B cell (primary cell): ENCODE results near the gene ACBD4. TPM values are rescaled to one million over a fixed set of nuclear protein-coding genes. Genes with fewer than 3 reads are reported as not detected.

ENCODE experiments used
- ATAC-seq: fragments of 200-7000 bp; cut with Tn5 transposase; one replicate; pipeline ENCODE4 v1.10.0; 2021; ENCODE audit warnings: low read depth, mild to moderate bottlenecking, moderate number of reproducible peaks, moderate library complexity
- CTCF ChIA-PET: fragments of 350-600 bp; sonication (Branson Sonifier 250); formaldehyde crosslinking; loops from one replicate; lab custom pipeline; 2021; ENCODE audit warnings: antibody characterized with exemption, inconsistent platforms; lab: Charles Lee
- POLR2A ChIA-PET: fragments of 350-600 bp; sonication (Branson Sonifier 250); formaldehyde crosslinking; loops from one replicate; lab custom pipeline; 2021; ENCODE audit warnings: antibody characterized with exemption; lab: Charles Lee
- DNase-seq: peaks from one replicate; pipeline ENCODE4 v3.0.0; 2013
- H2AFZ ChIP-seq: 2 replicates; pipeline ENCODE4 v1.6.1; 2012; ENCODE audit warnings: mild to moderate bottlenecking, low read depth, low read length; ENCODE audit not compliant: insufficient read depth, poor library complexity, severe bottlenecking
- H3K27ac ChIP-seq, 2 donors: 1 replicate in 1 of 2; 2 replicates in 1 of 2; pipeline ENCODE4 v1.5.1; 2012 to 2013; ENCODE audit warnings: low read length in 2 of 2, mild to moderate bottlenecking in 2 of 2, moderate library complexity in 1 of 2
- H3K27me3 ChIP-seq, 4 experiments: fragments of 200-600 bp in 1 of 4; sonication (generic) in 1 of 4; replicated peaks in 1 of 4; 1 replicate in 2 of 4; 2 replicates in 2 of 4; pipeline versions ENCODE4 v1.6.1 to v1.7.0; 2013 to 2016; ENCODE audit warnings: low read length in 3 of 4, mild to moderate bottlenecking in 2 of 4, mixed read lengths in 1 of 4, moderate library complexity in 1 of 4; ENCODE audit not compliant: insufficient read depth in 4 of 4, control insufficient read depth in 3 of 4; ENCODE audit errors: control extremely low read depth in 1 of 4
- H3K36me3 ChIP-seq, 2 experiments: replicated peaks in 1 of 2; 1 replicate in 1 of 2; 2 replicates in 1 of 2; pipeline versions ENCODE4 v1.6.1 to v1.7.1; 2013; ENCODE audit warnings: low read length in 1 of 2; ENCODE audit not compliant: insufficient read depth in 2 of 2, control insufficient read depth in 1 of 2; ENCODE audit errors: control extremely low read depth in 1 of 2, extremely low read depth in 1 of 2
- H3K4me1 ChIP-seq, 2 donors: fragments of 200-600 bp in 1 of 2; sonication (generic) in 1 of 2; 1 replicate in 1 of 2; 2 replicates in 1 of 2; pipeline versions ENCODE4 v1.5.1 to v1.6.1; 2013 to 2017; ENCODE audit warnings: low read length in 2 of 2; ENCODE audit not compliant: control insufficient read depth in 2 of 2, insufficient read depth in 2 of 2
- H3K4me2 ChIP-seq: replicated peaks from 2 replicates; pipeline ENCODE3; 2012; ENCODE audit warnings: mild to moderate bottlenecking, low read depth, low read length; ENCODE audit not compliant: poor library complexity, severe bottlenecking
- H3K4me3 ChIP-seq, 5 experiments: fragments of 200-600 bp in 1 of 5; sonication (generic) in 1 of 5; 1 replicate in 3 of 5; 2 replicates in 2 of 5; pipeline versions ENCODE4 v1.5.1 to v1.7.0; 2011 to 2016; ENCODE audit warnings: low read length in 4 of 5, mild to moderate bottlenecking in 4 of 5, low read depth in 2 of 5, control low read depth in 1 of 5, moderate library complexity in 1 of 5; ENCODE audit not compliant: insufficient read depth in 1 of 5; ENCODE audit errors: control extremely low read depth in 1 of 5, extremely low read depth in 1 of 5
- H3K79me2 ChIP-seq: fragments of 200-600 bp; sonication (generic); one replicate; pipeline ENCODE4 v1.6.0; 2016; ENCODE audit warnings: low read length; ENCODE audit not compliant: control insufficient read depth, insufficient read depth
- H3K9ac ChIP-seq: fragments of 200-600 bp; sonication (generic); 2 replicates; pipeline ENCODE4 v1.6.1; 2017; ENCODE audit warnings: mild to moderate bottlenecking, low read length, moderate library complexity
- H3K9me3 ChIP-seq, 3 donors: one replicate each; pipeline versions ENCODE4 v1.6.1 to v1.7.1; 2013; ENCODE audit warnings: low read length in 2 of 3; ENCODE audit not compliant: control insufficient read depth in 2 of 3, insufficient read depth in 1 of 3; ENCODE audit errors: control extremely low read depth in 1 of 3
- H4K20me1 ChIP-seq: 2 replicates; pipeline ENCODE4 v1.6.0; 2012; ENCODE audit warnings: mild to moderate bottlenecking, low read length; ENCODE audit not compliant: insufficient read depth, control insufficient read depth, poor library complexity, severe bottlenecking
- H3K27ac Mint-ChIP-seq: one replicate; pipeline ENCODE4 v1.8.0; 2021; ENCODE audit warnings: mixed read lengths
- H3K27me3 Mint-ChIP-seq: one replicate; pipeline ENCODE4 v1.8.0; 2021; ENCODE audit warnings: mixed read lengths
- H3K4me1 Mint-ChIP-seq: one replicate; pipeline ENCODE4 v1.8.0; 2021; ENCODE audit warnings: mixed read lengths
- H3K4me3 Mint-ChIP-seq: one replicate; pipeline ENCODE4 v1.8.0; 2021; ENCODE audit warnings: mixed read lengths
- H3K9me3 Mint-ChIP-seq: one replicate; pipeline ENCODE4 v1.8.0; 2022; ENCODE audit warnings: mixed read lengths; ENCODE audit not compliant: insufficient read depth
- EZH2 ChIP-seq: IDR thresholded peaks from 2 replicates; pipeline ENCODE4 v1.6.1; 2012; ENCODE audit warnings: borderline replicate concordance, low read depth, mild to moderate bottlenecking, moderate library complexity, low read length; ENCODE audit not compliant: insufficient read depth, poor library complexity, severe bottlenecking
- WGBS: methylation state at CpG from one replicate; pipeline ENCODE4 v1.1.5; 2013; ENCODE audit warnings: missing lambda C conversion rate; ENCODE audit not compliant: insufficient coverage; 5-methylcytosine and 5-hydroxymethylcytosine counted together
- intact Hi-C: fragments of 100-400 bp; cut with micrococcal nuclease; formaldehyde crosslinking; loops from one replicate; pipeline ENCODE4 v1.10.0; 2022
- polyA plus RNA-seq: library from polyadenylated mRNA; depleted of rRNA; stranded (reverse); fragments of >200 nt; gene quantifications from 2 replicates; pipeline ENCODE4 v1.2.3, GENCODE V29; 2012
- total RNA-seq, 2 donors: library from RNA; stranded (reverse); fragments of 120-200 nt in 1 of 2; gene quantifications; 1 replicate in 1 of 2; 2 replicates in 1 of 2; pipeline versions ENCODE4 v1.2.3 to v1.2.4, GENCODE V29; 2013 to 2022
- TF ChIP-seq, protein P1 (sequence below): fragments of 200-600 bp; IDR thresholded peaks from one replicate; pipeline ENCODE4 v1.8.0; 2022; ENCODE audit warnings: antibody characterized with exemption, mild to moderate bottlenecking

The ACBD4 gene
- total and polyA plus RNA-seq, 2 donors (not counting 1 experiment from before 2014, with no cell fraction given): 36.8 to 39.4 TPM

DNA sequence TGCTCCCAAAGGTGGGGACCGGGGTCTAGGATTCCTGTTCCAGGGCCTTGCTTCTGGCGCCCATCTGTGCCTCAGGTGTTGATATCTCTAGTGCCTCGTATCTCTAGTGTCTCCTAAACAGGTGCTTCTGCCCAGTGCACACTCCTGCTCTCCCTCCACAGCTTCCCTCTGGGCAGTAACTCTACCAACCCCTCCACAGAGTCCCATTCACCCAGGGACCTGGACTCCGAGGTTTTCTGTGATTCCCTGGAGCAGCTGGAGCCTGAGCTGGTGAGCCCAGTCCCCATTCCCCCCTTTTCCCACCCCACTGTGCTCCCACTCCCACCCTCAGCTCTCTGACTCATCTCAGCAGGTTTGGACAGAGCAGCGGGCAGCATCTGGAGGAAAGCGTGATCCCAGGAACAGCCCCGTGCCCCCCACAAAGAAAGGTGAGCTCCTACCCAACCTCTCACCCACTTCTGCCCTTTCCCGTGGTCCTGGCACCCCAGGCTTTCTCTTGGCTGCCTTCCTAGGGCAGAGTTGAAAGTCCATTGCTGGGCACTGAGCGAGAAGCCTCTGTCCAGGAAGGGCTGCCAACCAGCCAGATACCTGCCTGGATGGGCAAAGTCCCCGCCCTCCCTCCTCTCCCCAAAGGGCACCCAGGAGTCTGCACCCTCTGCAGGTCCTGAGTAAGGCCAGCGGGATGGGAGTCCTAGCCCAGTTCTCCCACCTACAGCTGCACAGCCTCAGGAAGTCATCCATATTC is 2.2 kb downstream of the ACBD4 start:
- H3K27me3 ChIP-seq: no peaks in the 10 kb centered on the region
- ATAC-seq (no peak), DNase-seq (no peak)
- Mint-ChIP-seq H3K27ac (no peak overlapping the region), H3K9me3 (no peaks in the 10 kb centered on the region), H3K27me3 (no peaks in the 10 kb centered on the region), H3K4me3 (peak overlapping the region; percentile 19), H3K4me1 (peaks cover 23% of the 10 kb centered on the region)
- no peak for TF ChIP-seq EZH2
- TF ChIP-seq, protein P1, sequence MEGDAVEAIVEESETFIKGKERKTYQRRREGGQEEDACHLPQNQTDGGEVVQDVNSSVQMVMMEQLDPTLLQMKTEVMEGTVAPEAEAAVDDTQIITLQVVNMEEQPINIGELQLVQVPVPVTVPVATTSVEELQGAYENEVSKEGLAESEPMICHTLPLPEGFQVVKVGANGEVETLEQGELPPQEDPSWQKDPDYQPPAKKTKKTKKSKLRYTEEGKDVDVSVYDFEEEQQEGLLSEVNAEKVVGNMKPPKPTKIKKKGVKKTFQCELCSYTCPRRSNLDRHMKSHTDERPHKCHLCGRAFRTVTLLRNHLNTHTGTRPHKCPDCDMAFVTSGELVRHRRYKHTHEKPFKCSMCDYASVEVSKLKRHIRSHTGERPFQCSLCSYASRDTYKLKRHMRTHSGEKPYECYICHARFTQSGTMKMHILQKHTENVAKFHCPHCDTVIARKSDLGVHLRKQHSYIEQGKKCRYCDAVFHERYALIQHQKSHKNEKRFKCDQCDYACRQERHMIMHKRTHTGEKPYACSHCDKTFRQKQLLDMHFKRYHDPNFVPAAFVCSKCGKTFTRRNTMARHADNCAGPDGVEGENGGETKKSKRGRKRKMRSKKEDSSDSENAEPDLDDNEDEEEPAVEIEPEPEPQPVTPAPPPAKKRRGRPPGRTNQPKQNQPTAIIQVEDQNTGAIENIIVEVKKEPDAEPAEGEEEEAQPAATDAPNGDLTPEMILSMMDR: no peak
- intact Hi-C loops: no loop called here
- no peak overlapping the region for H3K27ac ChIP-seq
- ChIA-PET POLR2A (interaction anchor here (0.6 kb wide), 2 partner anchors 9 to 10 kb away, joined by 3 to 10 read pairs; partner anchors contain the start of gene HEXIM1), CTCF (interaction anchor here (1.0 to 10.2 kb wide), 3 partner anchors 13 to 61 kb away, joined by 3 to 242 read pairs (median 233); partner anchors contain the start of gene HEXIM1)
- peaks cover 0 to 12% of the 10 kb centered on the region in 2 experiments for H3K36me3 ChIP-seq
- no peak overlapping the region for H3K4me2 ChIP-seq
- no peak overlapping the region for H2AFZ ChIP-seq
- H4K20me1 ChIP-seq: no peaks in the 10 kb centered on the region
- H3K9me3 ChIP-seq: no peaks in the 10 kb centered on the region
- no peak overlapping the region for H3K9ac ChIP-seq
- H3K79me2 ChIP-seq: peaks cover 18% of the 10 kb centered on the region
- 96% methylated on average over 11 of the region's 11 CpGs for WGBS
- peaks cover 11 to 15% of the 10 kb centered on the region in 2 donors for H3K4me1 ChIP-seq
- H3K4me3 ChIP-seq: no peak overlapping the region

DNA sequence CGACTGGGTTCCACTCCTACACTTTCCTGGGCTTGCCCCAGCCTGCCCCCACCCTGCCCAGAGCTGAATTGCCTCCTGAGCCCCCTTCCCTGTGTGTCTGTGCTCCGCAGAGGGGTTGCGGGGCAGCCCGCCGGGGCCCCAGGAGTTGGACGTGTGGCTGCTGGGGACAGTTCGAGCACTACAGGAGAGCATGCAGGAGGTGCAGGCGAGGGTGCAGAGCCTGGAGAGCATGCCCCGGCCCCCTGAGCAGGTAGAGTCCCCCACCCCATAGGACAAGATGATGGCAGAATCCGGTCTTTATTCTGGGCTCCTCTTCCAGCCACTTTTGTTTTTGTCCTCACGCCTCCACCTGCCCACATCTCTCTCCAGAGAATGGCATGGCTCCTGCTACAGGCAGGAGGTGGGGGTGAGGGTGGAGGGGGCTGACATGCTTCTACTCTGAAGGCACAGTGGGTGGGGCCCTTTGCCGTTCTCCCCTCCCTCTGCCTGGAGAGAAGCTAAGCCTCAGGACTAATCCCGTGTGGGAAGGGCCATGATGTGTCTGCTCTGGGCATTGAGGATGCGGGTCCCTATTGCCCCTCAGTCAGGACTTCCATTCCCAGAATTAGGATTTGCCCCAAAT is 3.5 kb downstream of the ACBD4 start:
- peaks cover 18% of the 10 kb centered on the region for H3K79me2 ChIP-seq
- Mint-ChIP-seq H3K27ac (no peak overlapping the region), H3K9me3 (no peaks in the 10 kb centered on the region), H3K4me1 (peaks cover 26% of the 10 kb centered on the region), H3K27me3 (no peaks in the 10 kb centered on the region), H3K4me3 (no peak overlapping the region)
- DNase-seq (no peak), ATAC-seq (no peak)
- ChIA-PET CTCF (interaction anchor here (0.6 to 10.2 kb wide), 4 partner anchors 11 to 253 kb away, joined by 3 to 233 read pairs (median 14); partner anchors contain the start of gene HEXIM1), POLR2A (no interaction called here)
- peaks cover 0 to 12% of the 10 kb centered on the region in 2 experiments for H3K36me3 ChIP-seq
- no peak overlapping the region for H3K4me2 ChIP-seq
- H3K27ac ChIP-seq: no peak overlapping the region
- no peak overlapping the region for H2AFZ ChIP-seq
- H3K9me3 ChIP-seq: no peaks in the 10 kb centered on the region
- WGBS: 96% methylated on average over 9 of the region's 14 CpGs
- no peaks in the 10 kb centered on the region for H3K27me3 ChIP-seq
- H4K20me1 ChIP-seq: no peaks in the 10 kb centered on the region
- no peak overlapping the region for H3K9ac ChIP-seq
- H3K4me1 ChIP-seq: peaks cover 16 to 28% of the 10 kb centered on the region in 2 donors
- intact Hi-C loops: no loop called here
- TF ChIP-seq, protein P1: no peak
- no peak for TF ChIP-seq EZH2
- no peak overlapping the region for H3K4me3 ChIP-seq
